HG02840 (cell line): ENCODE results near the gene NCKAP5L.

Experiments
- ATAC-seq: cut with Tn5 transposase; IDR thresholded peaks from one replicate; pipeline ENCODE4 v1.9.1; 2021; ENCODE audit warnings: mild to moderate bottlenecking, moderate library complexity, moderate number of reproducible peaks; ENCODE audit not compliant: unreplicated experiment, low FRiP score

Gene NCKAP5L

DNA sequence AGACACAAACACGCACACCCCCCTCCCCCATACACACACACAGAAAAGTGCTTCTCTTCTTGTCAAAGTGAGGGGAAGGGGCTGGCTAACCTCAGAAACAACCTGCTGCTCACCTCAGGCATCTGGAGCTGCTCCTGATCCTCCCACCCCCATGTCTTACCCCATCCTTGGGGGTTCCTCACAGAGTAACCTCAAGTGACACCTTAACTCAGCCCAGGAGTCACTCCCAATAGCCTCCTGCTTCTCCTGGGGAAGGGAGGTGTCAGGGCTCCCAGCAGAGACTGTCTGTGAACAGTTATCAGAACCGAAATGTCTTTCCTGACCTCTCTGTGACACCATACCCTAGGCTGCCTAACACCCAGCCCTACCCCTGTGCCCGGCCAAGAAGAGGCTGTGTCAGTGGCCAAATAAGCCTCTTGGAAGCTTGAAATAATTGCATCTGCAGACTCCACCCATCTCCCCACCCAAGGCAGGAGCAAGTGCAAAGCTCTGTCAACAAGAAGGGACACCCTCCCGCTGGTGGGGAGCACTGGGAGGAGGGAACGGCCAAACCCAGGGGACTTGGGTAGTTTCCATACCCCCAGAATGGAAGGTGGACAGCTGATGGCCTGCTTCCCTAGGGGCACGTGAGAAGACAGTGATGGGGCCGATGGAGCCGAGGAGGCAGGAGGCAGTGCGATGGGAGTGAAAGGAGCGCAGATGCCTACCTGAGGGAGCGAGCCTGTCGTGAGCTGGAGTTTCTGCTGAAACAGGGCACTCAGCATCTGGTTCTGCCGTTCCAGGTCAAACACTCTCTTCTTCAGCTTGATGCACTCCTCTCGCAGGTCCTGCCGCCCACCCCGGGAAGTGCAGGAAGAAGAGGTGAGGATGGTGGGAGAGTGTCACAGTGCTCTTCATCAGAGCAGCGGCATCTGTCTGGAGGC is 26.8 kb downstream of the NCKAP5L start:
- ATAC-seq: no peak

DNA sequence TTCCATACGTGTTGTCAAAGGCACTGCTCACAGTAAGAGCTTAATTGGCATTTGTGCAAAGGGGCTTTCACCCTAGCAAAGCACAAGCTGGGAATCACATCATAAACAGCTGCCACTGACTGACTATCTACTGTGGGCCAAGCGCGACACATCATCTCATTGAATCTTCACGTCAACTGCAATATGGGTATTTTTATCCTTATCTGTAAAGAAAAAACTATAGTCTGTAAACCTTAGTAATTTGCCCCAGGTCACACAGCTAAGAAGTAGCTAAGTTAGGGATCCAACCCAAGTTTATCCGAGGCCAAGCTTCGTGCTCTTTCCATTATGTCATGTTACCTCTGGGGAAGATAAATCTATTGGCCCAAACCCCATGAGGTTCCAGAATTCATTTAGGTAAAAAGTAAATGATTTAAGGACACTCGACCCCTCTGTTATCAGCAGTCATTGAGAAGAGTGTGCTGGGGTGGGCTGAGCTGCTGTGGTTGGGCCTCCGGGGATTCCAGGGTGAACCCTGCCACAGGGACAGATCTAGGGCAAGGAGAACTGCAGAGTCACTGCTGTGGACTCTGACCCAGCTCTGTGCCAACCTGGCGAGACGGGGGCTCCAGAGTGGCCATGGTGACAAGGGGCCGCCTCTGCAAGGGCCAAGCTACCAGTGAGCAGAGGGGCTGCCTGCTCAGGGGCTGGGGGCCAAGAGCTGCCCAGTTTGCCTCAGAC is 27.6 kb downstream of the NCKAP5L start:
- ATAC-seq: no peak

DNA sequence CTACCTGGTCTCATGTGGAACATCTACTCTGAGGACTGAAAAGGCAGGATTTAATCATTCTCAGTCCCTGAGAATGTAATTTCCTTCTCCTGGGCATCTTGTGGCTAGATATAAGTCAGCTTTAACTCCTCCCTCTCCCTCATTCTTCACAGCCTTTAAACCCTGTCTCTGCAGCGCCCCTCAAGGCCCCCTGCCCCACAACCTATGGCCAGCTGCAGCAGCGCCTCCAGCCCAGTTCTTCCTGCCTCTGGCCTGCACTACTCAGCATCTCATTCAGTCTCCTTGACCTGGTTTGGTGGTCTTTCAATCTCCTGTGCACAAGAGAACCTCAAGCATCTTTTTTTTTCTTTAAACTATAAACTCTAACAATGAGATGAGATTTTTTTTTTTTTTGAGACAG is 29.3 kb downstream of the NCKAP5L start:
- no peak for ATAC-seq

DNA sequence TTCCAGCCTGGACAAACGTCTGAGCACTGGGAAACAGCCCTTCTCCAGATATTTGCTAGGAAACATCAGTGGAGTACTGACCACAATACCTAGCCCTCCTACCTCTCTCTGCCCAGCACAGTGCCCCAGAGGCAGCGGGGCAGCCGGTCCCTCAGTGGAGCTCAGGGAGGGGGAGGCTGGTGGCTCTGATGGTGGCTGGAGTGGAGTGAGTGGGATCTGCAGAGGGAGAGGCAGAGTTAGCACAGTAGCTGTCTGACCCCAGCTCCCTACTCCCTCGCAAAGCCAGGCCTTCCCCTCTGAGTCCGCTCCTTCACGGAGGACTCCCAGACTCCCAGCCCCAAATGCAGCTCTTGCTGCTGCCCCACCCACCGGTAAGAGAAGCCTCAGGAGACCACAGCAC is 30.0 kb downstream of the NCKAP5L start:
- ATAC-seq: no peak

DNA sequence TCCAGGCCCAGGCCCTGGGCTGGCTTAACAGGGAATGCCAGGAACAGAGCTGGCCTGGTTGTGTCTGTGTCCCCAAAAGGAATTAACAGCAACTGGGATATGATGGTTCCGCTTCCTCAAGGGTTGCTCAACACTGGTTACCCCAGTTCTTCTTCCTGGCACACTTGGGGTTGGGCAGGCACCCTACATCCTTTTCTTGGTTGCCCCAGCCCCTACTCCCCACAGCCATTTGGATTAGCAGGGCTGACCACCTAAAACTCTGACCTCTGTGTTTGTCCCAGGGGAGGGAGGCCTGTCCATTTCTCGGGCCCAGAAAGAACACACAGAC is 30.8 kb downstream of the NCKAP5L start:
- no peak for ATAC-seq

DNA sequence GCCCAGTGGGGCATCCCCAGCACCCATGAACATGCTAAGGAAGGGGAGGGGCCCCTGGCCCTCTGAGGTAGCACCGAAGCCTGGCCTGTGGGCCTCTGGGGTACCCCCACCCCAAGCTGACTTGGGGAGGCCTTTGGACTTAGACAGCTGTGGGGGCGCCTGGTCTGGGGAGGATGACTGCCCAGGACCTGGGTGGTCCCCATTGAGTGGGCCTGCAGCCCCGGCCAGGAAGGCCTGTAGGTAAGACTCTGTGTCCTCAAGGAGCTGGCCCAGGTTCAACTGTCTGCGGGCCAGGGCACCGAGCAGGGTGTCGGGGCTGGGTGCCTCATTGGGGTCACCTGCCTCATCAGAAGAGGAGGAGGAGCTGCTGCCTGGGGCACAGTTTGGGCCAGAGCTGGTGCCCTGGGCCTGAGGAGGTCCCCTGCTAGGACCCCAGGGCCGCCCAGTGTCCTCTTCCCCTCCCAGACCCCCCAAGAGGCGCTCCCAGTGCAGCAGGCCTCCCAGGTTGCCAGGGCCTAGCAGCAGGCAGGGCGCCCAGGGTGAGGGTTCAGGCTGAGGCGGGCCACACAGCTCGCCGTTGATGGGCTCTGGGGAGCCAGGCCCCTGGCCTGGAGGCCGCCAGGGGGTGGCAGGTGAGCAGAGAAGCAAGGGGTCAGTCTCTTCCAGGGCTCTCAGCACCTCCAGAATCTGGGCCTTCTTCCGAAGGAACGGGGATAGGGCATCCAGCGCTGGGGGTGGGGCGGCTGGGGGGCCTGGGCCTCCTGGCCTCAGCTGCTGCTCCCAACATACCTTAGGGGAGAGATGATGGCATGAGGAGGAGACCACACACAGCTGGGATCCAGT is 31.4 kb downstream of the NCKAP5L start:
- ATAC-seq: no peak

DNA sequence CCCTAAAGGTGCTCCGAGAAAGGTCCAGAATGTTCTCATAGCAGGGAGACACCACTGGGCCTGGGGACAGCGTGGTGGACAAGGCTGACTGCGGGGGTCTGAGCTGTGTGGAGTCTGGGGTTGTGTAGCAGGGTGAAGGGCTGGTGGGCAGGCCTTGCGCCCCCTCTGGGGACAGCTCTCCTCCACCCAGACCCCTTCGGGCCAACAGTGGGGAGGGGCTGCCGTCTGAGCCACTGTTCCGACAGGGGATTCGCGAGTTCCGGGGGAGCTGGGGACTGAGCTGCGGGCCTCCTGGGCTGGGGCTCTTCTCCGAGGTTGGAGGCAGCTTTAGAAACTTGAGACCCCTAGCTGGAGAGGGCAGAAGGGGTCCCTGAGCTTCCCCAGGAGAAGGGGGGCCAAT is 32.1 kb downstream of the NCKAP5L start:
- ATAC-seq: no peak

DNA sequence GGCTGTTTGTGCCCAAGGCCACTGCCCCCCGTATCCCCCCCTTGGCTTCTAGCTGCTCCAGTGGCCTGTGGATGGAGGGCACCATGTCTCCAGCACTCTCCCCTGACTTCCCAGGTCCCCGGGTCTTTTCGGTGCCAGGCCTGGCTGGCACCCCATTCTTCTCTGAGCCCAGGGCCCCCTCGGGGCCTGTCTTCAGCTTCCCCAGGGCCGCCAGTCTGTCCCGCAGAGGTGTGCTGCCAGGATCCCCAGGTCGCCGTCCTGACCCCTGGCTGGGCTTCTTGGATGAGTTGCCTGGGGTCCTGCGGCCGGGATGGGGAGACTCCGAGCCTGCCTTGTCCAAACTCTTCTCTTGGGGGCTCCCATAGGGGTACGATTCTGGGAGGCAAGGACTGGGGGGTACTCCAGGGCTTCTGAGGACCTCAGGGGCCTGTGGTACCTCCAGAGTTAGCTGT is 32.5 kb downstream of the NCKAP5L start:
- no peak for ATAC-seq

DNA sequence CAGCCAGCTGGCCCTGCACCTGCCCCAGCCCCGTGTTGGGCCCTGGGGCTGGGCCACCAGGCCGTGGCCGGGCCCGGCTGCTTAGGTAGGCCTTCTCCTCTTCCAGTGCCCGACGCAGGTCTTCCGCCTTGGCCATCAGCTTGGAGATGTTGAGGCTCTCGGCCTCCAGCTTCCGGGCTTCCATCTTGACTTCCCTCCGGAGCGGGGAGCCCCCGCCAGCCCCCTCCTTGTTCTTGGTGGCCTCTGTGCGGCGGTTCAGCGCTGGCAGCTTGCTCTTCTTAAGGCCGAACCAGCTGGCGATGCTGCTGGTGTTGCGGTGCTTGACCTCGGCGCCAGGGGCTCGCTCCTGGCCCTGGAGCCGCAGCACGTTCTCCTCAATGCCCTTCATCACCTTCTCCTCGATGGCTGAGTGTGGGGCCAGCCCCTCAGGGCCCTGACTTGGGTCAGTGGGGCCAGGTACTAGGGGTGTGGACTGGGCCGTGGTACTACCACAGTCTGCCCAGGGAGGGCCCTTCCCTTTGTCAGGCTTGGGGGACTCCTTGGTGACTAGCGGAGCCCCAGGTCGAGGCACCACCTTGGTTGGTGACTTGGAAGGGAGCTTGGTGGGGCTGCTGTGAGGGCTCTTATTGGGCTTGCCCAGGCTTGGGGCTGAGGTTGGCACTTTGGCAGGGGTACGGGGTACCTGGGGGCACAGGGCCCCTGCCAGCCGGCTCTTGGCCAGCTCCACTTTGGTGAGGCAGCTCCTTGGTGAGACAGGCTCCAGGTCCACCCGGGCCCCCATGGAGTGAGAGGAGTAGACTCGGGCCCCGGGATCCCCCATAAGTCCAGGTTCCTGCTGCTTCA is 33.2 kb downstream of the NCKAP5L start:
- no peak for ATAC-seq

DNA sequence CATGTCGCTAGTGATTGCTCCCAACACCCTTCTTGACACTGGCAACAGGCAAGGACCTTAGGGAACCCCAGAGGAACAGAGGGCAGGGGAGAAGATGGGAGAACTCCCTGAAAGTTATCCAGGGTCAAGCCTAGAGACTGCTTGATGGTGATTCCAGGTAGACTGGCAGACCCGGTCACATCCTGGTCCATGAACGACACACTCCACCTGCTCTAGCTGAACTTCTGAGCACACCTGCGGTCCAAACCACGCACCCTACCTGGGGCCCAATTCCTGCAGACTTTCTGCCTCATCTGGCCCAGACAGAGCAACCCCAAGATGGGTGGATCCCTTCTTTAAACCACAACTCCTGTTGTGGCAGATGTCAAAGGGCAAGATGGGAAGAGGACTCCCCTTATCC is 34.2 kb downstream of the NCKAP5L start:
- no peak for ATAC-seq

DNA sequence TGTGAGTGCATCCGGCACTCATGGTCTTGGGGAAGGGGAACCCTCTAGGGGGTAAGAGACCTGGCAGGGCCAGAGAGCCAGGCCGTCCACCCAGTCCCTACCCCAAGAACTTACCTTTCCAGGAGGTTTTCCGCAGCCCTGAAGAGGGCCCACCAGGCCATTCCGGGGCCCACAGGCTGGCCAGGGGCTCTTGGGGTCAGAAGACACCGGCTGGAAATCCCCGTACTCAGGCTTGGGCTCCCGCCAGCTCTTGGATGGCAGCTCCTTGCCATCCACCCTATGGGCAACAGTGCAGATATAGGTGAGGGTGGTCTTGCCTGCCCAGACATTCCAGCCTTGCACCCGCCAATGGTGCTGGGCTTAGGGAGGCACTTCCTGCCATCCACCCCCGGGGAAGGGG is 34.6 kb downstream of the NCKAP5L start:
- ATAC-seq: no peak

DNA sequence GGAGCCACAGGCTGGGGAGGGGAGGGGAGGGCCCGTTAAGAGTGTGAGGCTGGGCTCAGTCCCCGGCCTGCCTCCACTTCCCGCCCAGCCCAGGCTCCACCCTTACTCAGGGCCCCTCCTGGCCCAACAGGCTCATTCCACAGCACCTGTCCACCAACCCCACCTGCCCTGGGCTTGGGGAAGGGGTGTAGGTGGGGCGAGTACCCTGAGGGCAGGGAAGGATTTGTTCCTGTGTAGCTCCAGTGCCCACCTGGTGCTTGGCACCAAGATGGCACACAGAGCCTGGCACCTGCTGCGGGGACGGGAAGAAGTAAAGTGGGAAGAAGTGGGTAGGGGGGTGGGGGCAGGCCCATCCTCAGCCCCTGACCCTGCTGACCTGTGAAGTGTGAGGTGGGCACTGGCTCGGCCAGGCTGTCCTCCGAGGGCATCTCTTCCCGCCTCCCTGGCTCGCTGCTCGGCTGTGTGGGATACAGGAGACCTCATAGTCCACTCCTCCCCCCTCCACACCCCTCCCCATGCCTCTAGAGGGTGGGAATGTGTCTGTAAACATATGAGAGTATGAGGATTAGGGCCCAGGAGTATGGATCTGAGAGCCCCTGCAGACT is 35.1 kb downstream of the NCKAP5L start:
- no peak for ATAC-seq

DNA sequence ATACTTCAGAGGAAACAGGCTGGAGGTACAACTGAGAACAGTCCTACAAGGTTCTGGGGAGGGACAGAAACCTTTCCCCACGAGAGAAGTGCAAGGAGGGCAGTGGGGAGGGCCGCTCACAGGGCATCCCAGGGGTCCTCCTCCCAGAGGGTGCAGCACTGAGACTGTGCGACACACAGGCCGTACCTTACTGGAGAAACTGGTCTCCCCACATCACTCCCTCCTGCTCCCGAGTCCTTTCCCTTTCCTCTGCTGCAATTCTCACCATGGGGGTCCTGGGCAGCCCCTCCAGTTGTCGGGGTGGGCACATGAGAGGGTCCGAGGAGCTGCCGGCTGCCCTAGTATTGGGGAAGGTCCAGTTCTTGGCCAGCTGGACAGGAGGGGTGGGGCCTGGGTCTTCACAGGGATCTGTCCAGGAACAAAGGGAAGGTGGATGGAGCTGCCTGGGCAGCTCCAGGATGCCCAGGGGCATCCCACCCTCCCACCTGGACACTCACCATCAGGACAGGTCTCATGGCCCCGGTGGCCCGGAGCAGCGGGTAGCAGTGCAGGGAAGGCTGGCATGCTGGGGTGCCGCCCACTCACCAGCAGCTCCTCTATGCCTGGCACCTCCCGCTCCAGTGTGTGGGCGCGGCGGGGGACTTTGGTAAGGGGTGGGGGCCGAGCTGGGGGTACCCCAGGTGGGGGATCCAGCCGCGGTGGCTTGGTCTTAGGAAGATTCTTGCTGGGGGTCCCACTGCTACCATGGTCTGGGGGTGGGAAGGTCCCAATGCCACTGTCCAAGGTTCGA is 35.8 kb downstream of the NCKAP5L start:
- ATAC-seq: no peak

DNA sequence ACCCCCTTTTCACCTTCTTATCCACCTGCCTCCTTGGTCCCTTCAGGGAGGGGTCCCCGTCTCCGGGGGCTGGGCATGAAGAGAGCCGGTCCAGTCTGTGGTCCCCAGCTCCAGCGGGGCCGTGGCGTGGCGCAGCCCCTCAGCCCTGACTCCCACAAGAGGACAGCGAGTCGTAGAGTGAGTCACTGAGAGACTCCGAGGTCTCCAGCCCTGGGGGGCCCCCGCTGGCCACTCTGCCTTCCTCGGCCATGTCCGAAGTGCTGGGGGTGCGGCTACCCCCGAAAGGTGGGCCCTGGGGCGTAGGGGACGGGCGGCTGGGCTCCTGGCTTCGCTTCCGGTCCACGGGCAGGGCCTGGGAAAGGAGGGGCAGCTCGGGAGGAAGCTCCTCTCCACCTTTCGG is 36.5 kb downstream of the NCKAP5L start:
- ATAC-seq: no peak

DNA sequence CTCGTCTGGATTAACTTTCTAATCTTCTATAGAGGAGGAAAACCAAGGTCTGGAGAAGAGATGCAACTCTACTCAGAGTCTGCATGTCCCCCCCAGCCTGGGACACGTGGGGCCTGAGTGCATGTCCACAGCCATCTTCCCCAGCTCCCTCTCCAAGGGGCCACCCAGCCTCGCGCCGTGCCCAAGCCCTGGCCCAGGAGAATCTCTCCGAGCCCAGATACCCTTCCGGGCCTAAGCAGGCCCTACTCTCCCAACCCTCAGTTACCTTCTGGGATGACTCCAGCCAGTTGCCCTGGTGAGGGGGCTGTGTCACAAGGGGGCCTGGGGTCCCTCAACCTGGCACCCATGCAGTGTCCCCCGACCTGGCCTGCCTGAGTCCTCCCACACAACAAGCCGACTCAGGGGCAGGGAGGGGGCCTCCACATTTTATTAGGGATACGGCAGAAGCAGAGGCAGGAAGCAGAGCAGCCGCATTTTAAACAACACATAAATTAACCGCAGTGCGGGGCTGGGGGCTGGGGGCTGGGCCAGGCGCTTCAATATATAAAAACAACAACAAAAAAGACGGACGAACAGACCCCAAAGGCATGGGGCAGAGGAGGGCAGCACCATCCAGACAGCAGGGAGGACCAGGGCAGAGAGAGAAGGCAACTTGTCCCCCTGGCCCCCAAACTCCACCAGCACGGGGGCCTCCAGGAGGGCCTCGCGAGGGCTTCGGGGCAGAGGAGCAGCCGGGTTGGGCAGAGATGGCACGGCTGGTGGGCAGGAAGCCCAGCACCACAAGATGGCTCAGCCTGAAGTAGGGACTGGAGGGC is 37.3 kb downstream of the NCKAP5L start:
- ATAC-seq: no peak

DNA sequence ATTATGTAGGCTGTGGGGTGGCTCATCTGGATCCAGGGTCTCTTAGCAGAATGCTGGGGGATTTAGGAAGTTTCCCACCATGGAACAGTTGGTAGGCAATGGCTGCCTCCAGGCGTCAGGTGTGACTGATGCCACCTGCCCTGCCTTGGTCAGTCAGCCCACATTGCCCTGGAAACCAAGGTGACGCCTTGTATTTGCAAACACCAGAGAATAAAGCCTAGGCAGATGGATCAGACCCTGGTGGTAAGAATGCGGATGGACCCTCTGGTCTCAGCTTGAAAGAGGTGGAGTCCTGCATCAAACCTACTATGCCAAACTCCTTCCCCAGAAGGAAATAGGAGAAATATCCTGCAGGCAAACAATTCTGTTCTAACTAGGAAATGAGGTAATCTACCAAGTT is 38.2 kb downstream of the NCKAP5L start:
- no peak for ATAC-seq

DNA sequence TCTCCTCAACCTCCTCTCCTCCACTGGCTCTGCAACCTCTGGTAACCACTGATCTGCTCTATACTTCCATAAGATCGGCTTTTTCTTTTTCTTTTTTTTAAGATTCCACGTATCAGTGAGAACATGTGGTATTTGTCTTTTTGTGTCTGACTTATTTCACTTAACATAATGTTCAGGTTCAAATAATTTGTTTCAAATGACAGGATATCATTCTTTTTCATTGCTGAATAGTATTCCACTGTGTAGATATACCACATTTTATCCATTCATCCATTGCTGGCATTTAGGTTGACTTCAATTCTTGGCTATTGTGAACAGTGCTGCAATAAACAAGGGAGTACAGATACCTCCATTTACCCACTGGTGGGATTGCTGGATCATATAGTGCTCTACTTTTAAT is 40.5 kb downstream of the NCKAP5L start:
- no peak for ATAC-seq

DNA sequence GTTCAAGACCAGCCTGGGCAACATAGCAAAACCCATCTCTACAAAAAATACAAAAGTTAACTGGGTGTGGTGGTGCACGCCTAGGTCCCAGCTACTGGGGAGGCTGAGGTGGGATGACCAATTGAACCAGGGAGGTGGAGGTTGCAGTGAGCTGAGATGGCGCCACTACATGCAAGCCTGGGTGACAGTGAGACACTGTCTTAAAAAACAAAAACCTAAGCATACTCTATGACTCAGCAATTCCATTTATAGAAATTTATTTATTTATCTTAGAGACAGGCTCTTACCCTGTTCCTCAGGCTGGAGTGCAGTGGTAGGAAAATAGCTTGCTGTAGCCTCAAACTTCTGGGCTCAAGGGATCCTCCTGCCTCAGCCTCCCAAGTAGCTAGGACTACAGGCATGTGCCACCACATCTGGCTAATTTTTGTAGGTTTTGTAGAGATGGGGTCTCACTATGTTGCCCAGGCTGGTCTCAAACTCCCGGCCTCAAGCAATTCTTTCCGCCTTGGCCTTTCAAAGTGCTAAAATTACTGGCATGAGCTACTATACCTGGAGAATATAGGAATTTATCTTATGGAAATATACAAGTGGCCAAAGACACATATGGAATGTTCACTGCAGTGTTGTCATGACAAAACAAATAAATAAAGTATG is 43.3 kb downstream of the NCKAP5L start:
- no peak for ATAC-seq
